Hippocampal formation (tissue), 2 donors: ENCODE data around the gene IL17D.
"Not testable (repeated sequence)": the region's sequence is repeated elsewhere in the genome, so short reads cannot be mapped to it uniquely, and the experiment has no call there.

ENCODE experiments used
- DNase-seq, 2 donors: peaks; one replicate each; lab custom pipeline; 2025; lab: John Stamatoyannopoulos, UW

The IL17D gene, protein sequence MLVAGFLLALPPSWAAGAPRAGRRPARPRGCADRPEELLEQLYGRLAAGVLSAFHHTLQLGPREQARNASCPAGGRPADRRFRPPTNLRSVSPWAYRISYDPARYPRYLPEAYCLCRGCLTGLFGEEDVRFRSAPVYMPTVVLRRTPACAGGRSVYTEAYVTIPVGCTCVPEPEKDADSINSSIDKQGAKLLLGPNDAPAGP

DNA sequence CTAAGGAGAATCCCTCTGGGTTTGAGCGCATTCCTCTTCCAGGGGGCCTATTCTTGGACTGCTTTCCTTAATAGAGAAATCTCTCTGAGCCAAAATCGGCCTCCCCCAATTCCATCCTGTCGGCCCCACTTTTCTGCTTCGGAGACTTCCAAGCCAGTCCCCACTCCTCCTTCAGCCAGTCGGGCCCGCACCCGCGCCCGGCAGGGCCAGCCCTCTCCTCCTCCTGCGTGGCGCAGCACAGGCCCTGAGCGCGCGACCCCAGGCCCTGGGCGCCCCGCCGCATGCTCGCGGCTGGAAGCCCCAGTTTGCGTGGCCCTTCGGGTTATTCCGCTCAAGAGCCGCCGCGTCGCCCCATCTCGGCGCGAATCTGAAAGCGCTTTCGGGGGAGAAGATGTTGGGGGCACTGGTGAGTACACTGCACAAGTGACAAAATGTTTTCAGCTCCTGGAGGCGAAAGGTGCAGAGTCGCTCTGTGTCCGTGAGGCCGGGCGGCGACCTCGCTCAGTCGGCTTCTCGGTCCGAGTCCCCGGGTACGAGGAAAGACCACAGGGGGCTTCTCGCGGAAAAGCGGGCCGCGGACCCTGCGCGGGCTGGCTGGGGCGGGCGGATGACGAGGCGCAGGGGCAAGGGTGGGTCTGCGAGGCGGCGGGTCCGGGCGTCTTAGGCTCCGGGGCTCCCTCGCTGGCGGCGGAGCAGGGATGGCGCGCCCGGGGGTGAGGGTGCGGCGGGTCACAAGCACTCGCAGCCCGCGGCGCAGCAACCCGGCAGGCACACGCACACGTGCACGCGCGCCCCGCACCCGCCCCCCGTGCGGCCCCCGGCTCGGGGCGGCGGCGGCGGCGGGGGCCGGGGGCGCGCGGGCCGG, at the start of gene IL17D:
Gene IL17D, plus strand, starts transcription at position 785 of the 865 bp plus-strand sequence. CDS start 303 bp downstream, outside the sequence.
- DNase-seq = peak in 1 of 2 donors; percentile 32

DNA sequence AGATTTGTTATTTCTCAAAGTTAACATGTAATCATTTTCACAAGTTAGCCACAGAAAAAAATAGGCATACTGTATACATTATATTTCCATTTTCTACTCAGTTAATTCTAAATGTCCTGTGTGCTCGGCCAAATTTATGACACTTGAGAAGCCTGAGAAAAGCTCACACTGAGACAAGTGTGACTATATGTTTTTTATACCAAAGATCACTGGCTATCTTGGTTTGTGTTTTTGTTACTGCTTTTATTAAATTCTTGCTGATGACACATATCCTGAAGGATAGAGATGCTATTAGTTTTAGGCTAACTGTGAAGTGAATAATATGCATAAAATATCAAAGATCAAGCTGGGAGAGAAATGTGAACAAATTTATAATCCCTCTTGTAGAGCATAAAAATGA, 49.3 kb upstream of the IL17D start:
- DNase-seq = no peak

DNA sequence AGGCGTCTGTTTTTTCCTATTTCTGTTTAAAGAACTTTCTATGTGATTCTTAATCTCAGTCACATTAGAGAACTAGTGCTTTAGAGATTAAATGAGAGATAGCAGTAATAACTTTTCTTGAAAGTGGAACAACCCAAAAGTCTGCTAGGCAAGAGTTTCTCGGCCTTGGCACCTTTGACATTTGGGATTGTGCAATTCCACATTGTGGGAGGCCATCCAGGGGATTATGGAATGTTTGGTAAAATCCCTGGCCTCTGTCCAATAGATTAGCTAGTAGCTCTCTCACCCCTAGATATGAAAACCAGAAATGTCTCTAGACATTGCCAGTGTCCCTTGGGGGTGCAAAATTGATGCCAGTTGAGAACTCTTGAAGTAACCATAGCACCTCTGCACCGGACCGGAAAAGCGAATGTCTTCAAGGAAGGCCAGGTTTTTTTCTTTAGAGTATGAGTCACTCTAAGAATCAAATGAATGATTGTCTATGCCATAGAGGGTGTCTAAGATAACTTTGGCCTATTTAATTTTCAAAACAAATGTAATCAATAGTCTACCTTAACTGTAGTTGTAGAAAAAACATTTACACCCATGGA, 45.0 kb upstream of the IL17D start:
- no peak for DNase-seq

DNA sequence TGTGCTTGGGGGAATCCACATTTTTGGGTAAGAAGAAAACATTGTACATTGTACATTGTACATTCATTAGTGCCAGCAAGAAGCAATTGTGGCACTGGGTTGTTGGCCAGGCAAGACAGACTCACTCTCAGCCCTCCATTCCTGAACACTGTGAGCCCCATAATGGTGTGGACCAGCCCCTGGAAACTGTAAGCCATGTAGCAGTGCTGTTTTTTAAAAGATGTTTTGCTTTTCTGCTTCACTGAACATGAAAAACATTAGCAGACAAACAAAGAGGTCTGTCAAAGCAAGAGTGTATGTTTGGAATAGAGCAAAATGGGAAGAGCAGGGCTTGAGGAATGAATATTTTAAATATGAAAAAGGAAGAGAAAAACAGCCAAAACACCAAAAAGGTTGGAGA, 39.1 kb upstream of the IL17D start:
- DNase-seq = peak; percentile 8 to 36

DNA sequence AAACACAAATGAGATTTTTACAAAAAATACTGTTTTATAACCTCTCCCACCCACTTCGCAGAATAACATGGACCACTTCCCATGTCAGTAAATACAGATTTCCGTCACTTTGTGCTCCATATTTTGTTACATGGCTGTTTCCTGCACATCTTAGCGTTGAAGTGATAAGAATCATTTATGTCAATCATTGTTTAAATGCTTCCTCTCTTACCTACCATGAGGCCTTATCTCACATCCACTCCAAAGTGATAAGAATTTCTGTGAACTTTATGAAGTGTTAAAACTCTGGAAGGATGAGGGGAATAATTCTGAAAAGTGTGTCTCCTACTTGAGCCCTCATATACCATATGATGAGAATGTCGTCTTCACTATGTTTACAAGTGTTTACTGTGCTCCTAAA, 36.6 kb upstream of the IL17D start:
- no peak for DNase-seq

DNA sequence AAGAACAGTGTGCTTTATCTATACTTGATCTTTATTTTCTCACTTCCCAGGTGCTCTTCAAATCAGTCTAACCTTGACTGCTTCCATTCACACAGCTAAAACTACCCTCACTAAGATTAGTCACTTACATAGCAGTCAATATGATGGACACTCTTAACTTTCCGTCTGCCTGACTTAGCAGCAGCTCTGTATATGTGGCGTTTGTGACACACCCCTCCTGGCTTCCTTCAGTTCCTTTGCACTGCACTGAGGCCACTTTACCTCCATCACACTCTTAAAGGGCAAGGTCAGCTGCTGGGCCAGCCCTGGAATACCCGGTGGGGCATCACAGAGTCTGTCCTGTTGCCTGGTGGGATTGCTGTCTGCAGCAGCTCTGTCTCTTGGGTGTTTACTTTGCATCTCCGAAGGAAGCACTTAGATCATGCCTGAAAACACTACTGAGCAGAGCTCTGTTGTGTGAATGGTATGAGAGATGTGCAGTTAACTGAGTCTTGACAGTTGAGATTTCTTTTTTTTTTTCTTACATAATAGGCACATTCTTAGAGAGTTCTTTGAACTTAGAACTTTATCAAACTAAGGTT, 35.6 kb upstream of the IL17D start:
- DNase-seq = no peak

DNA sequence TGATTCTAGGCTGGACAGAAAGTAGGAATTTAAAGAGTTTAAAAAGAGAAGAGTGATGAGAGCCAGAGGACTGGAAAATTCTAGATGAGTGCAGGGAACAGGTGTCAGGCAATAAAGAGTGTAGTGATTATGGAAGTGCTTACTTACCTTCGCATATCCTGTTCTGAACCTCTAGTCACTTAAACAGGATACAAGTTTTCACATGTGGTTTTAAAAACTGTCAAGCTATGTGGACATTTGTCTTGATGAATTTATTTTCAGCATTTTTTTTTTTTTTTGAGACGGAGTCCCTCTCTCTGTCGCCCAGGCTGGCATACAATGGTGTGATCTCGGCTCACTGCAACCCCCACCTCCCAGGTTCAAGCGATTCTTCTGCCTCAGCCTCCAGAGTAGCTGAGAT, 34.3 kb upstream of the IL17D start:
- DNase-seq = no peak

DNA sequence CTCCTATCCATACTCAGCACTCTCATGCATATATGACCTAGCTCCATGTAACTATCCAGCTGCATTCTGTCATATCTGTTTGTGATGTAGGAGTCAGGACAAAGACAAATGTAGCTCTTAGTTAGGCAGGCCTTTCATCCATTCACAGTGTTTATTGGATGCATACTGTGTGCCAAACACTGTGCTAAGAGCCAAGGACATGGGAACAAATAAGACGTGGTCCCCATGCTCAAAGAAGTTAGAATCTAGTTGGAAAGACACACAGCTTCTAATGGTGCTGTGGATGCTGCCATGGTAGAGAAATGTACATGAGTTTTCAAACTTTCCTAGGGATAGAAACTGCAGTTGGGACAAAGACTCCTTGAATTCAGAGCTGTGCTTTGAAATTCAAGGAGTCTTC, 31.7 kb upstream of the IL17D start:
- peak in 1 of 2 donors; percentile 53 for DNase-seq

DNA sequence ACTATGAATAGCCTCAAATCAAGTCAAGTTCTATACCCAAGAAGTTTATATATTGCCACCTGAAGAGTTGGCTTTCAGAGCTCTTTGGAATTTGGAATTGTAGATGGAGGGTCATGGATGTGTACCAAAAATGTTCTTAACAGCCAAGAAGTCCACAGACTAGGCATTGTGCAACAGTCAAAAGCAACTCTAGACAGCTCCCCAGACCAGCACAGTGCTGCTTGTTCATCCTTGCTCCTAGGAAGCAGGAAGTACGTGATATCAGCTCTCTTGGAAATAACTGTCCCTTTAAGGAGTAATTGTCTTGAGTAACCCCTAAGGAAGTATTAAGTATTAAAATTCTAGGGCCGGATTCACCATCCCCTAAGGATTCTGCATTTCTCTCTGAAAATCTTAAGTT, 30.7 kb upstream of the IL17D start:
- no peak for DNase-seq

DNA sequence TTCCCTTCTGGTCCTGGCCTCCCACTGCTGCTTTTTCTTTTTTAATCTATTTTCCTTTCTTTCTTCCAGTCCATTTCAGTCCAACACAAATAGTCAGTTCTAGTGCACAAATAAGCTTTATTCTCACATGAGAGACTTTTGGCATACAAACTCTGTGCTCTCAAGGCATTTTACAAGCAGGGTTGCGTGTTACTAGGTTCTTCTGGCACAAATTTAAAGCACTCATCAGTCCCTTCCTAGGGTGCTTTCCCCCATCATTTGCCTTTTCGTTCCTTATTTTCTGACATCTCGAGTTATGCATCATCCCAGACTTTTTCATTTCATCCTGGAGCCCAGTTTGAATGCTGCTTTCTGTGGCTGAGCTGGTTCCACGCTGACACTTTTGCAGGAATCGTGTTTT, 29.8 kb upstream of the IL17D start:
- DNase-seq = peak; percentile 15 to 52

DNA sequence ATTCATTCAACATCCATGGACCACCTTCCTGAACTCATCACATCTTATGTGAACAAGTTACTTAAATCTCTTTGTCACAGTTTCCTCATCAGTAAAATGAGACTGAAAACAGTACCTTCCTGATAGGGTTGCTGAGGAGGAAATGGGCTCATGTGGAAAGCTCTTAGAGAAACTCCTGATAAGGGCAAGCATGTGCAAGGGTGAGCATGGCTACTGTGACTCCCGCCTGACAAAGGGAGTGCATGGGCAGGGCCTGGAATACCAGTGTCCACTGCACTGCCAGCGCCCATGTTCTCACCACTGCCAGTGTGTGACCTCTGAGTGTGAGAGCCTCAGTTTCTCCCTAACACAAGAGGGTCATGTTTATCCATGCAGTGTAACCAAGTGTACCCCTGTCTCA, 27.3 kb upstream of the IL17D start:
- no peak for DNase-seq

DNA sequence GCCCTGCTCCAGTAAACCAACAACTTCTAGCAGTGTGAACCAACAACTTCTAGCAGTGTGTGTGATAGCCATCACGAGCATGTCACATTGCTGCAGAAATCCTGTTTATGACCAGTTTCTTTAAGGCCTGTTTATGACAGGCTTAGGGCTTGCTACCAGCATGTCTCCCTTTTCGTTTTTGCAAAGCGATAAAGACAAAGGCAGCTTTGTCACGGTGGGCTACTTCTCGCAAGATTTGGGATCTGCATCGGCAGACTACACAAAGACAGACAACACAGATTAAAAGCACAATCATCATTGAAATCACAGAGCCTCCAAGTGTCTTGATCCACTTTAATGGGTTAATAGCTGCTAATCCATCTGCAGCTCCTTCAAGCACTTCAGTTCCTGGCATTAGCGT, 24.9 kb upstream of the IL17D start:
- DNase-seq = not testable (repeated sequence)

DNA sequence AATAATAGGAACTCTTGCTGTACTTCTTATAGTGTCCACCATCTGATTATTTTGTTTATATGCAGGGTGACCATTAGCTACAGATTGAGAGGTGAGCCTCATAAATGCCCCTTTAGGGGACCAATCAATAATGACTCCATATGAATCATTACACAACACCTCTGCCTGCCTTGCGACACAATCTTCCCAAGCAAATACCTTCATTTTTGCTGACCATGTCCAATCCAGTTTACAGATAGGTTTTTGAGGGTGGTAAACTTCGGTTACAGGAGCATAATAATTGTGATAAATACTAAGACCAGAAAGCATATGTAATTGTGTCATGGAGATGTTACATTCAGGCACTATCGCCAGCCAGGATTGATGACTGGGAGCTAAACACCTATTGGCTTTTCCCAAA, 23.6 kb upstream of the IL17D start:
- no peak for DNase-seq

DNA sequence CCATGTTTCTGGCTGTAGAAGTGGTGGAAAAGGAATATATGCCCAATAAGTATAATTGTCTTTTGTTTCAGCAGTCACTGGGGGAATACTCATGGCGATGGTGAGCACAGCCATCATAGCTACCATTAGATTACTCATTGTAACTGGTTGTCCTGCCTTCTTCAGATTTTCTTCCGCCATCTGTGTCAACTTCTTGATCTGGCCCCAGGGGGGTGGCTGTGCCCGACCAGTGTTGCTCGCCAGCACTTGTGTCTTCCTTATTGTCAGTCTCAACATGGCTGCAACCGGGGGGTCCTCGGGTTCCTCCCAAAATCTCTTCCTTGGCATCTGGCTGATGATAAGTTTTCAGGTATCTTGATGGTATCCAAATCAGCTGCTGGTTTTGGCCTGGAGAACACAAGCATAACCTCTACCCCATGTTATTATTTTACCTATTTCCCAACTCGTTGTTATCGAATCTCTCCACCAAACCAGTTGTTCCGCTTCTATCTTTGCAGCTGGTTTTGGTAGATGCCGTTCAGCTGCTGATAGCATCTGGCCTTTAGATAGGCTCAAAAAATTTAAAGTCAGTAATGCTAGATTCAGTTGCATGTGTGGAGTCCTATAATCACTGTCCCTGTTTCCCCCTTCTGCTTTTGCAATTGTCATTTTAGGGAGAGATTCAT, 23.0 kb upstream of the IL17D start:
- DNase-seq = no peak

DNA sequence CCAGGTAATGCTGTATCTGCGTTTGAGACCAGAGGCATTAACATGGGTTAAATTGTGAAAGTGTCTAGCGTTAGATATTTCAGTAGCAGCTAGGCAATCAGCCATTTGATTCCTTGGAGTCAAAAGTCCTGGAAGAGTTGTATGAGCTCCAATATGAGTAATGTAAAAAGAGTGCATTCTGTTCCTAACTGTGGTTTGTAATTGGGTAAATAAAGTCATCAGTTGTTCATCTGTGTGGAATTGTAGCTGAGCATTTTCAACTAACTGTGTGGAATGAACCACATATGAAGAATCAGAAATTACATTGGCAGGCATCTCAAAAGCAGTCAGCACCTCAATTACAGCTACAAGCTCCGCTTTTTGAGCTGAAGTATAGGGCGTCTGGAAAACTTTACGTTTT, 22.0 kb upstream of the IL17D start:
- DNase-seq = not testable (repeated sequence)

DNA sequence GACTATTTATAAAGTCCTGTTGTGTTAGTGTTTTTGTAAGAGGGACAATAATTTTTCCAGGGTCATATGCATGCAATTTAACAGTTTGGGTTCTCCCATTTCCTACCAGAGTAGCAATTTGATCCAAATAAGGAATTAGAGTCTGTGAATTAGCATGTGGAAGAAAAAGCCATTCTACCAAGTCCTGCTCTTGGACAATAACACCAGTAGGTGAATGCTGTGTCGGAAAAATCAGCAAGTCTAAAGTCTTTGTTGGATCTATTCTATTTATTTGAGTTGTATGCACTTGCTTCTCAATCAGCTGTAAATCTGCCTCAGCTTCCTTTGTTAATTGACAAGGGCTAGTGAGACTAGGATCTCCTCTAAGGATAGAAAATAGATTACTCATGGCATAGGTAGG, 21.4 kb upstream of the IL17D start:
- no peak for DNase-seq

DNA sequence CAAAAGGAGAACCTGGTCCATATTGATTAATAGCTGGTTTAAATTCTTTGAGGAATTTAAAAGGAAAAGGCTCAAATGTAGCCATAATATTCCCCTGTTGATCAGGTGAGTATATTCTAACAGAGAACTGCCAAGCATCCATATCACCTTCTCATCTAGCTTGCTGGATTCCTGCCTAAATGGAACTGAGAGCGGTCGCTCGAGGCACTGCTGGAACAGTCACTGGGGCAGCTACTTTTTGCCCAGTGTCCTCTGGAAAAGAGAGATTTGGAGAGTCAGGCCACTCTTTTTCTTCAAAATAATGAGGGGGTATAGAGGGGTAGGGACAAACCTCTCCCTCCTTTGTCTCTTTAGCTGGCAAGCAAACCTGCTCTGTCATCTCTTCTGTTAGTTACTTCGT, 19.5 kb upstream of the IL17D start:
- DNase-seq = no peak

DNA sequence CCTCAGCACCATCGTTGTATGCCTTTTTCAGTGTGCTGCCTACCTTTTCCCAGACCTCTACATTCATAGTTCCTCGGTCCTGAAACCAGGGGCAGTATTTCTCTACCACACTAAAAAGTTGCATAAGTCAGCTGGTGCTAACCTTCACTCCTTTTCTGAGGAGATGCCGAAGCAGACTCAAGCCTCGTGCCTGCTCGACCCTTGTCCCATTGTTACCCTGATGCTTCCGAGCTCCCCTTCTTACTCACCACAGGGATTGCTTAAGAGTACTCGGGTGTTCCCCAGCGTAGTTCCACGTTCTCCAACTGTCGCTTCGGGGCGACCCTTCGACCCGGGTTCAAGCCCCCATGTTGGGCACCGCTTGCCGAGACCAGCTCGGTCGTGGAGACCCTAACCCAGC, 19.0 kb upstream of the IL17D start:
- DNase-seq = no peak

DNA sequence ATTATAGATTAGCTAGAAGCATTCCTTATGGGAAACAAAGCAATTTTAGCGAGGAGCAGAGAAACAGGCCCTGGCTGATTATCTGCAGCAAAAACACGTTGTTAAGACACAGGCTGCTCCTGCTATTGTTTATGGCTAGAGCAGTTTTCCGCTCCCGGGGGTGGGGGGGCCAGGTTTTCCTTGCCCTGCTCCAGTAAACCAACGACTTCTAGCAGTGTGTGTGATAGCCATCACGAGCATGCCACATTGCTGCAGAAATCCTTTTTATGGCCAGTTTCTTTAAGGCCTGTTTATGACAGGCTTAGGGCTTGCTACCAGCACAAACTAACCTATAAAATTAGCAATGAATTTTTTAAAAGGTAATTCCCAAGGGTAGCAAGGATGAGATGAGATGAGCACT, 18.4 kb upstream of the IL17D start:
- no peak for DNase-seq

DNA sequence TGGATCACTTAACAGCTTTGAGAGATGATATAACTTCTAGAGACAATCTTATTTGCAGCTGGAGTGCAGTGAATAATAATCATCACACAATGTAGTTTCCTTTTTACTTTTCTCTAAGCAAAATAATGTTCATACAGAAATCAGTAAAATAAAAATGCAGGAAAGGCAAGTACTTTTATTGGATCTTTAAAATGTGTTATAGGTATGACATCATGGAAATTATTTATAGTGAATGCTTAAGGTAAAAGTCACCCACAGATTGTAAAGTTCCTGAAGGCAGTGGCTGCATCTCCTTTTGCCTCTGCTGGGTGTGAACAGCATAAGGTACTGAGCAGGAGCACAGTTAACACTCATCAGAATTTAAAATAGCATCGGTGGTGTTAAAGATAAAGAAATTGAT, 17.3 kb upstream of the IL17D start:
- DNase-seq = no peak

DNA sequence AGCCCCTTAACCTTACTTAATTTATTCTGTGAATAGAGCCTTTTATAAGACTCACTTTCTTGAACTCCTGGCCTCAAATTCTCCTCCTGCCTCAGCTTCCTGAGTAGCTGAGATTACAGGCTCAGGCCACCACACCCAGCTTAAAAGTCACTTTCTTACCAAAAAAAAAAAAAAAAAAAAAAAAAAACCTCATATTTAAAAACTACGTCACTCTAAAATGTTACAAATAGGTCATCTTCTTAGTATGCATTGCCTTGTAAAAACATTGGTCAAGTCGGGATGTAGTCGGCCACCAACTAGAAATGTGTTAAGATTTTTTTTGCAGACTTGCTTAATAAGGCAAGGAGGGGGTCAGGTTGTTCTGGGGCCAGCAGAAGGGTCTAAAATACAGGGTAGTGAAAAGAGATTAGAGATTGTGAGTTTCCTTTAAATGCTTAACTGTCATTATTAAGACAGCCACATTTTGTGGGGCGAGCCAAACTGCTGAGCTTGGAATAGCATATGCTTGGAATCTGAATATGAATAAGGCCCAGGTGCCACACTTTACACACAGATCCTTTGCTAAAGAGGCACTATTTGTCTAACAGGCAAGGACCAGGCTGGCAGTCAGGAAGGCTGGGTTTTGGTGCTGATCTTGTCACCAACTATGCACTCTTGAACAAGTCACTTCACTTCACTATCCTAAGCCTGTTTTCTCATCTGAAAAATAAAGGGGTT, 16.5 kb upstream of the IL17D start:
- DNase-seq = no peak

DNA sequence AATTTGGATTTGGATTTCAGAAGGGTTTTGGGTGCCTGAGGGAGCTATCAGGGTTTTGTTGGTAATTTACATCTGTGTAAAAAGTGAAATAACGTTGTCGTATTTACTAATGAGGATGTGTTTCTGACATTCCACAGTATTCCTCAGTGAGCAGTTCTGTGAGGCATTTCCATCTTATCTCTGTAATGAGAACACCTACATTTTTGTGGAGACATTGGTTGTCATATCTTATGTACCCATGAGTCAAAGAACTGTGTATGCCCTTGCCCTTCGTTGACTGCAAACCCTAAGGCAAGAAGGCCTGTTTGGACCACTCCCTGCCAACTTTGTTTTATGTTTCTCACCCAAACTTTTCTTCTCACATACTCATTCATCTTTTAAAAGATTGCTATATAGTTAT, 14.2 kb upstream of the IL17D start:
- DNase-seq = no peak
